Endothelial cell of umbilical vein (primary cell): ENCODE data around the gene CLC. TPM values are rescaled to one million over a fixed set of nuclear protein-coding genes. Genes with fewer than 3 reads are reported as not detected.

Experiments
- BruUV-seq: library from RNA; stranded (reverse); fragments of 400-500 nt; replicated peaks from 2 replicates; lab custom pipeline; 2021; lab: Mats Ljungman, UMichigan
- CTCF ChIA-PET: fragments of 300-600, 350-600 bp; sonication (Branson Sonifier 250); formaldehyde crosslinking; loops from one replicate; lab custom pipeline; 2021; ENCODE audit warnings: antibody characterized with exemption, inconsistent platforms; lab: Charles Lee
- POLR2A ChIA-PET: fragments of 300-600, 350-600 bp; sonication (Branson Sonifier 250); formaldehyde crosslinking; loops from one replicate; lab custom pipeline; 2021; ENCODE audit warnings: antibody characterized with exemption, inconsistent platforms; lab: Charles Lee
- DNase-seq: peaks from one replicate; pipeline ENCODE4 v3.0.0-alpha.2; 2011; ENCODE audit warnings: low read depth, low spot score
- FAIRE-seq: peaks from 2 replicates; lab custom pipeline; 2011; peaks lifted over from hg19 to GRCh38; lab: Jason Lieb, UNC
- H2AFZ ChIP-seq: 2 replicates; pipeline ENCODE4 v1.6.0; 2012; ENCODE audit warnings: low read depth, low read length, control low read depth, inconsistent platforms
- H3K27ac ChIP-seq: 2 replicates; pipeline ENCODE4 v1.5.1; 2011; ENCODE audit warnings: low read depth, mild to moderate bottlenecking, control low read depth, low read length, moderate library complexity; ENCODE audit not compliant: insufficient read depth
- H3K27me3 ChIP-seq, 2 experiments: 2 replicates each; pipeline versions ENCODE4 v1.6.0 to v1.6.1; 2011; ENCODE audit warnings: low read length in 2 of 2, mixed read lengths in 1 of 2; ENCODE audit not compliant: control insufficient read depth in 2 of 2, insufficient read depth in 2 of 2
- H3K36me3 ChIP-seq, 2 experiments: 2 replicates in 1 of 2; 3 replicates in 1 of 2; pipeline ENCODE4 v1.5.1; 2011; ENCODE audit warnings: low read length in 2 of 2, mild to moderate bottlenecking in 1 of 2, moderate library complexity in 1 of 2; ENCODE audit not compliant: control insufficient read depth in 2 of 2, insufficient read depth in 2 of 2; ENCODE audit errors: extremely low read depth in 1 of 2
- H3K4me1 ChIP-seq: 3 replicates; pipeline ENCODE4 v1.5.1; 2011; ENCODE audit warnings: mild to moderate bottlenecking, low read length; ENCODE audit not compliant: control insufficient read depth, insufficient read depth; ENCODE audit errors: extremely low read depth
- H3K4me2 ChIP-seq: 2 replicates; pipeline ENCODE4 v1.6.1; 2011; ENCODE audit warnings: low read length, control low read depth, mixed read lengths; ENCODE audit not compliant: insufficient read depth
- H3K4me3 ChIP-seq, 3 experiments: fragments of 200-600 bp in 1 of 3; sonication (generic), shearing (Covaris generic) in 1 of 3; replicated peaks in 1 of 3; 2 replicates each; pipeline ENCODE4 v1.5.1; 2011 to 2016; ENCODE audit warnings: control low read depth in 3 of 3, low read length in 3 of 3, mild to moderate bottlenecking in 2 of 3, inconsistent platforms in 1 of 3, low read depth in 1 of 3, moderate library complexity in 1 of 3; ENCODE audit not compliant: insufficient read depth in 1 of 3
- H3K79me2 ChIP-seq: 2 replicates; pipeline ENCODE4 v1.6.0; 2012; ENCODE audit warnings: low read length, inconsistent platforms; ENCODE audit not compliant: control insufficient read depth, insufficient read depth
- H3K9ac ChIP-seq: replicated peaks from 2 replicates; pipeline ENCODE3; 2011; ENCODE audit warnings: low read length, control low read depth; ENCODE audit not compliant: insufficient read depth; ENCODE audit errors: extremely low read depth
- H3K9me1 ChIP-seq: replicated peaks from 3 replicates; pipeline ENCODE4 v1.6.0; 2011; ENCODE audit warnings: mild to moderate bottlenecking, low read length; ENCODE audit not compliant: control insufficient read depth, insufficient read depth; ENCODE audit errors: extremely low read depth
- H3K9me3 ChIP-seq: replicated peaks from 2 replicates; pipeline ENCODE4 v1.5.1; 2012; ENCODE audit warnings: low read length, inconsistent platforms; ENCODE audit not compliant: control insufficient read depth, insufficient read depth
- H4K20me1 ChIP-seq: replicated peaks from 2 replicates; pipeline ENCODE3; 2011; ENCODE audit warnings: mild to moderate bottlenecking, low read length; ENCODE audit not compliant: control insufficient read depth, insufficient read depth; ENCODE audit errors: extremely low read depth
- FOS ChIP-seq: IDR thresholded peaks from 2 replicates; pipeline ENCODE4 v1.6.1; 2011; ENCODE audit warnings: mild to moderate bottlenecking, low read length, moderate library complexity, borderline replicate concordance; ENCODE audit not compliant: insufficient read depth
- GATA2 ChIP-seq: IDR thresholded peaks from 2 replicates; pipeline ENCODE4 v1.7.0; 2011; ENCODE audit warnings: low read depth, mild to moderate bottlenecking, moderate library complexity, mixed read lengths, low read length; ENCODE audit not compliant: insufficient read length, insufficient read depth
- JUN ChIP-seq: IDR thresholded peaks from 2 replicates; pipeline ENCODE4 v1.6.1; 2011; ENCODE audit warnings: borderline replicate concordance, low read depth; ENCODE audit not compliant: insufficient read length, insufficient read depth
- MYC ChIP-seq: IDR thresholded peaks from one replicate; pipeline ENCODE4 v1.6.1; 2011; ENCODE audit warnings: mild to moderate bottlenecking, low read depth, low read length
- POLR2A ChIP-seq: IDR thresholded peaks from 2 replicates; pipeline ENCODE4 v1.6.1; 2012; ENCODE audit warnings: low read depth, mild to moderate bottlenecking, control low read depth, low read length
- dilution Hi-C: fragments of 300-500 bp; cut with MboI; formaldehyde crosslinking; loops from one replicate; pipeline ENCODE4 v1.15.0; 2019; ENCODE audit warnings: low sequenced_read_pairs; ENCODE audit not compliant: extremely low pct_ligation_motif_present
- intact Hi-C: fragments of 100-400 bp; cut with micrococcal nuclease; formaldehyde crosslinking; loops from one replicate; pipeline ENCODE4 v1.10.0; 2022
- polyA plus RNA-seq, 4 experiments: library from polyadenylated mRNA; depleted of rRNA in 3 of 4; stranded (reverse) in 3 of 4; unstranded in 1 of 4; fragments of >200 nt; gene quantifications; 2 replicates each; pipeline versions ENCODE4 v1.2.1 to v1.2.3, GENCODE V29; 2011 to 2012; ENCODE audit warnings: missing spikeins in 1 of 4
- total RNA-seq: library from RNA; stranded (reverse); gene quantifications from 2 replicates; pipeline ENCODE4 v1.2.3, GENCODE V29; 2021
- TF ChIP-seq, protein P1 (sequence below): IDR thresholded peaks from 2 replicates; pipeline ENCODE4 v1.6.1; 2011; ENCODE audit not compliant: insufficient read depth, insufficient read length
- TF ChIP-seq, protein P2 (sequence below), 2 donors: IDR thresholded peaks; 1 replicate in 1 of 2; 2 replicates in 1 of 2; pipeline ENCODE4 v1.5.1; 2011; ENCODE audit warnings: low read length in 2 of 2, mild to moderate bottlenecking in 2 of 2, moderate library complexity in 2 of 2, control low read depth in 1 of 2, inconsistent platforms in 1 of 2, low read depth in 1 of 2; ENCODE audit not compliant: insufficient read depth in 1 of 2; ENCODE audit errors: extremely low read depth in 1 of 2

The CLC gene
- total and polyA plus RNA-seq, 2 donors (not counting 3 experiments of a cell fraction or from before 2014, with no cell fraction given) = not detected

DNA sequence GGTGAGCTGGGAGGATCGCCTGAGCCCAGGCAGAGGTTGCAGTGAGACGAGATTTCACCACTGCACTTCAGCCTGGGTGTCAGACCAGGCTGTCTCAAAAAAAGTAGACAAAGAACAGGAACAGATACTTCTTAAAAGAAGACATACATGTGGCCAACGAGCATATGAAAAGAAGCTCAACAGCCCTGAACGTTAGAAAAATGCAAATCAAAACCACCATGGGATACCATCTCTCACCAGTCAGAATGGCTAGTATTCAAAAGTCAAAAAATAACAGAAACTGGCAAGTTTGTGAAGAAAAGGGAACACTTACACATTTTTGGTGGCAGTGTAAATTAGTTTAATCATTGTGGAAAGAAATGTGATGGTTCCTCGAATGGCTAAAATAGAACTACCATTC is 36.5 kb downstream of the CLC start:
- H3K9me1 ChIP-seq = no peaks in the 10 kb centered on the region
- H3K27me3 ChIP-seq = no peaks in the 10 kb centered on the region
- intact Hi-C loops (no loop called here), dilution Hi-C loops (no loop called here)
- H3K4me3 ChIP-seq = no peak overlapping the region
- H3K79me2 ChIP-seq = no peaks in the 10 kb centered on the region
- DNase-seq (no peak), FAIRE-seq (no peak)
- no peaks in the 10 kb centered on the region for H3K4me1 ChIP-seq
- no peak overlapping the region for H2AFZ ChIP-seq
- H3K9me3 ChIP-seq = no peaks in the 10 kb centered on the region
- TF ChIP-seq, protein P1, sequence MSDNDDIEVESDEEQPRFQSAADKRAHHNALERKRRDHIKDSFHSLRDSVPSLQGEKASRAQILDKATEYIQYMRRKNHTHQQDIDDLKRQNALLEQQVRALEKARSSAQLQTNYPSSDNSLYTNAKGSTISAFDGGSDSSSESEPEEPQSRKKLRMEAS = no peak
- TF ChIP-seq POLR2A (no peak), GATA2 (no peak), FOS (no peak), JUN (no peak), MYC (no peak)
- TF ChIP-seq, protein P2, sequence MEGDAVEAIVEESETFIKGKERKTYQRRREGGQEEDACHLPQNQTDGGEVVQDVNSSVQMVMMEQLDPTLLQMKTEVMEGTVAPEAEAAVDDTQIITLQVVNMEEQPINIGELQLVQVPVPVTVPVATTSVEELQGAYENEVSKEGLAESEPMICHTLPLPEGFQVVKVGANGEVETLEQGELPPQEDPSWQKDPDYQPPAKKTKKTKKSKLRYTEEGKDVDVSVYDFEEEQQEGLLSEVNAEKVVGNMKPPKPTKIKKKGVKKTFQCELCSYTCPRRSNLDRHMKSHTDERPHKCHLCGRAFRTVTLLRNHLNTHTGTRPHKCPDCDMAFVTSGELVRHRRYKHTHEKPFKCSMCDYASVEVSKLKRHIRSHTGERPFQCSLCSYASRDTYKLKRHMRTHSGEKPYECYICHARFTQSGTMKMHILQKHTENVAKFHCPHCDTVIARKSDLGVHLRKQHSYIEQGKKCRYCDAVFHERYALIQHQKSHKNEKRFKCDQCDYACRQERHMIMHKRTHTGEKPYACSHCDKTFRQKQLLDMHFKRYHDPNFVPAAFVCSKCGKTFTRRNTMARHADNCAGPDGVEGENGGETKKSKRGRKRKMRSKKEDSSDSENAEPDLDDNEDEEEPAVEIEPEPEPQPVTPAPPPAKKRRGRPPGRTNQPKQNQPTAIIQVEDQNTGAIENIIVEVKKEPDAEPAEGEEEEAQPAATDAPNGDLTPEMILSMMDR (IDR thresholded peaks at IDR 0.05; ENCODE audit: extremely low read depth in 1 of 2, insufficient read depth in 1 of 2, low read depth in 1 of 2, low read length in 2 of 2) = no peak
- H3K4me2 ChIP-seq = no peak overlapping the region
- no peak overlapping the region for H3K27ac ChIP-seq
- no TSS peak for BruUV-seq
- H3K9ac ChIP-seq = no peak overlapping the region
- no peaks in the 10 kb centered on the region for H3K36me3 ChIP-seq
- H4K20me1 ChIP-seq = no peaks in the 10 kb centered on the region
- POLR2A ChIA-PET = no interaction called here
- CTCF ChIA-PET = no interaction called here
